Occipital lobe (tissue), 2 donors: ENCODE results near the gene FOXA1. TPM values are rescaled to one million over a fixed set of nuclear protein-coding genes. Genes with fewer than 3 reads are reported as not detected.

ENCODE experiments used
- DNase-seq: peaks from one replicate; lab custom pipeline; 2025; lab: John Stamatoyannopoulos, UW
- total RNA-seq: library from RNA; depleted of rRNA; stranded (reverse); fragments of >200 nt; gene quantifications from one replicate; pipeline ENCODE4 v1.2.3, GENCODE V29; 2014

The FOXA1 gene
- total RNA-seq, result not detected

DNA sequence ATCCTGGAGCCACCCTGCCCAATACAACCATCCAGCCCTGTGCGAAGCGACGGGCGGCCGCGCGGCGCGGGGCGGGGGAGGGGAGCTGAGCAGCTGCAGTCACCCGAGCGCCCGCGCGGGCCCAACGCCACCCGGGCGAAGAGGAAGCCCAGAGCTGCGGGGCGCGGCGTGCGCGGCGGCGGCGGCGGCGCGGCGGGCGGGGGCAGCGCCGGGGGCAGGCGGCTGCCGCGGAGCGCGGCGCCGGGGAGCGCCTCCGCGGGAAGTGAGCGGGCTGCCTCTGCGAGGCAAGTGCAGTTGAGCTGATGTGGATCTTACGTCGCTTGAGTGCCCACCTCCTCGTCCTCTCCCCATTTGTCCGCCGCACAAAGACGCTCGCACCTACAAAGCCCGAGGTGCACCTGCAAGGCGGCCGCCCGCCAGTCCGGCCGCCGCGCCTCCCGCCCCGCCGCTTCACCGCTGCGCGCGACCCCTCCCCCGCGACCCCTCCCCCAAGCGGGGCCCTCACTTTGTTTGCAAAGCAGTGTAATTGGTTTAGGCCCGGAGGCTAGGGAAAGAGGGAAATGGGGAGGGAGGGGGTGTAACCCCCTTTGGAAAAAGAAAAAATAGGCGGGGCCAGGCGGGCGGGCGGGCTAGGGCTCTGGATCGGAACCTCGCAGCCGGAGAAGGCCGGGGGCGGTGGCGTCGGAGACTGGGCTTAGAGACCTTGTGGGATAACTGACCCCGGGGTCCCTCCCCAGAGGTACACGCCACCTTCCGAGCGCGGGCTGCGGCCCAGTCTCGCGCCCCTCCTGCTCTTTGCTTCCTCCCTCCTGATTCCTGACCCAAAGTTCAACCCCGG is at the start of gene FOXA1, which contains the start of gene TTC6:
TSS of gene FOXA1 (minus strand) at position 279 of the 838 bp plus-strand sequence. CDS start at position 2, 277 bp downstream.
TSS of gene TTC6 (plus strand) at position 659 of the 838 bp plus-strand sequence. CDS start 26,436 bp downstream, outside the sequence.
- no peak for DNase-seq

DNA sequence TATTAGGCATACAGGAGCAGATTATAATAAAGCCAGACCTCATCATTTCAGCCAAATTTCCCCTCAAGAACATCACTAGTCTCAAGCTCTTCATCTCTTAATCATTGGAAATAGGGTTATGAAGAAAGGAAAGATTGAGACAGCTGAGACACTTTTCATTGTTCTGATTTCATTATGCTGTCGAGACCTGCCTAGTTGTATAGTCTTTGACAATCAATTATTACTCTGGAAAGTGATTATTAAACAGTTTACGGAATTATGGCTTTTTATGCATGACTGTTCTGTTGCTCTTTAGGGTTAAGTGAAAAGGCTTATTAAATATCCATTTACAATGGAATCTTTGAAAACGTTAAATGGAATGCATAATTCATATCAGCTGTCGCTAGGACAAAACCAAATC is 48.7 kb upstream of the FOXA1 start:
- DNase-seq, result no peak

DNA sequence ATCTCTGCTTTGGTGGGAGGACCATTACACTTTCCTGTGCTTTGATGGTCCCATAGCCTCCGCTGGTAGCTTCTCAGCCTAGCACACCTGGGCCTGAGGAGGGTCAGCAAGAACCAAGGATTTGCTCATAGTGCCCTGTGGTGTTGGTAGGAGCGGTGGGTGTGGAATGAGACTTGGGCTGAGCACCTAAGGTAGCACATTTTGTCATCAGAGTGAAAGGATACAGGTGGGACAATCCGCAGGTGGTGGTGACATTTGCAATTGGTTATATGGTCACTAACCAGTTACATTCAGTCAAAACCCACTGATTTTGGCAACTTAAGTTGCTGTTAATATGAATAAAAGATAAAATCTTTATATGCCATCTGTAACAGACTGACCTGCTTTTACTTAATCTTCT is 47.1 kb upstream of the FOXA1 start:
- DNase-seq, result no peak

DNA sequence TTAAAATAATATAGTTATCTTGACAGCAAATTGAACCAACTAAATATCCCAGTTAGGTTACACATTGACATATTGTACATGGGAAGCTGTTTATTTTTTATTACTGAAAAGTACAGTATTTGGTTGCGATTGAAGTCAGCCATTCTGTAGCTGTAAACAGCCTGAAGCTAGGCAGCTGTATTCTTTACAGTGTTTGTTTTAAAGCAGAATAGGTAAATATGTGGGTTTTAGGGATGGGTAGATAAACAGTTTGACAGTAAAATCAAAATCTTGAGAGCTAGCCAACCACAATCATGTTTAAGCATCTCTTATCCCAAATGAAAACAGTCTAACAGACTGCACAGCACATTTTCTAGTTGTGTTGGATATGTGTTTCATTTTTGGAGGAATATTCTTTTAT is 46.1 kb upstream of the FOXA1 start:
- no peak for DNase-seq

DNA sequence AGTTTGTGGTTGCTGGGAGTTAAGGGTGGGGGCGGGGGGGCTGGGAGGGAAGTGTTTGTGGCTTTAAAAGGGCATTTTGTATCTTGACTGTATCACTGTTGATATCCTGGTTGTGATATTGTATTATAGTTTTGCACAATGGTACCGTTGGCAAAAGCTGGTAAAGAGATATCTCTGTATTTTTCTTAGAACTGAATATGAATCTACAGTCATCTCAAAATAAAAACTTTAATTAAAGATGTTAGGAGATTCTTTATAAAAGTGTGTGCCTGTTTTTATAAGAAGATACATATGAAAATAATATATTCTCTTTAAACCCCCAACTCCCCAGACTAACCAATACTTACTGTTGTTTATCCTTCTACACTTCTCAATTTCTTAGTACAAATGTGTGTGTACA is 43.5 kb upstream of the FOXA1 start:
- no peak for DNase-seq

DNA sequence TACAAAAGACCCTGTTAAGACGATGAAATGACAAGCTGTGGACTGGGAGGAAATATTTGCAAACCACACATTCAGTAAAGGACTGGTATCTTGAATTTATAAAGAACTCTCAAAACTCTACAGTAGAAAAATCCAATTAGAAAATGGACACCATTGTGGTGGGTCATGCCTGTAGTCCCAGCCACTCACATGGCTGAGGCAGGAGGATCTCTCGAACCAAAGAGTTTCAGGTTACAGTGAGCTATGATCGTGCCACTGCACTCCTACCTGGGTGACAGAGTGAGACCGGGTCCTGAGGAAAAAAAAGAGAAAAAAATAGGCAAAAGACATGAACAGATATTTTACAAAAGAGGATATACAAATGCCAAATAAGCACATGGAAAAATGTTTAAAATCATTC is 42.3 kb upstream of the FOXA1 start:
- DNase-seq, result no peak

DNA sequence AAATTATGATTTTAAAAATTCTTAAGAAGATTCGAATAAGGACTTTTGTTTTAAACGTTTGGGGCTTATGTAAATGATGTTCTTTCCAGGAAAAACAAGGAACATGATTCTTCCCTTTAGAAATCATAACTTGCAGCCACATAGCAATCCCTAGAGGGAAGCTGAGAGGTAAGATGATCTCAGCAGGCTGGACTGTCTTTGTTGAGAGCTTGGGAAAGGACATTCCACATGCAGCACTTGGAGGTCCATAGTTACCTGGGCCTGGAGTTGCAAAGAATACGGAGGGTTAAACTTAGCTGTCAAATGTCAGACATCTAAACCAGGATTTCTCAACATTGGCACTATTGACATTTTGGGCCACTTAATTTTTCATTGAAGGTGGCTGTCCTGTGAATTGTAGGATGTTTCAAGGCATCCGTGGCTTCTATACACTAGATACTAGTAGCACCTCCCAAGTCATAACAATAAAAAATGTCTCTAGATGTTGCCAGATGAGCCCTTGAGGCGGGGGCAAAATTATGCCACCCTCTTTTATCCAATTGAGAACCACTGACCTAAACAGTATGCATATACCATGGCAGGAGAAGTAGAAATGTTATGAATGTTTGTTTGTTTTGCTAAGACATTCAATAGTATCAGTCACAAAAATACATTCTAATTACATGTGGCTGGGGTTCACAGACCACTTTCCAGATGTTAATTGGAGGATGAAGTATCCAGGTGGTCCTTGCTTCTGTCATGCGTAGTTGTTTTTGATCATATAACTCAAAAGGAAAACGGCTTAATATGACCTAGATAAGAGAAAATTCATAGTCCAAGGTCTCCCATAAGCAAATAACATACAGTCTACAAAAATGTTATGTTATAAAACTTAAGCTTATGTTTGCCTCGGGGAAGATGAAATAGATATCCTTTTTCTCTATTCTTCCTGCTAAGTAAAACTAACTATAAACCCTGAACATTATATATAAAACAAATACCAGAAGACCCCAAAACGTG is 30.8 kb upstream of the FOXA1 start:
- DNase-seq, result no peak

DNA sequence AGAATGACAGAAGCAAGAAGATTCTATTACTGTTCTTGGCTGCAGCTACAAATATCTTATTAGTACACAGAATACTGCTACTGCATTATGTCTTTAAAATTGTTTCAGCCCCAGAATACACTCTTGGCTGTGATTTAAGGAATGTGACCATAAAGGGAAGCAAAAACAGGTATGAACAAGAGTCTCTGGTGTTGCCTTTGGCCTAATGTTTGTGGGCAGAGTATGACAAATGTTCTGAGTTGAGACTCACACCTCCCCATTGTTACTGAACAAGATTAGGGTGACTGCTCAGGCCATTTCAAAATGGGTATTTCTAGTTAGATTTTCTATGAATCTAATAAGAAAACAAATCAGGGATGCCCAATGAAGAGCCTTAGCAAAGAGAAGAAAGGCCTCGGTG is 28.9 kb upstream of the FOXA1 start:
- DNase-seq, result no peak

DNA sequence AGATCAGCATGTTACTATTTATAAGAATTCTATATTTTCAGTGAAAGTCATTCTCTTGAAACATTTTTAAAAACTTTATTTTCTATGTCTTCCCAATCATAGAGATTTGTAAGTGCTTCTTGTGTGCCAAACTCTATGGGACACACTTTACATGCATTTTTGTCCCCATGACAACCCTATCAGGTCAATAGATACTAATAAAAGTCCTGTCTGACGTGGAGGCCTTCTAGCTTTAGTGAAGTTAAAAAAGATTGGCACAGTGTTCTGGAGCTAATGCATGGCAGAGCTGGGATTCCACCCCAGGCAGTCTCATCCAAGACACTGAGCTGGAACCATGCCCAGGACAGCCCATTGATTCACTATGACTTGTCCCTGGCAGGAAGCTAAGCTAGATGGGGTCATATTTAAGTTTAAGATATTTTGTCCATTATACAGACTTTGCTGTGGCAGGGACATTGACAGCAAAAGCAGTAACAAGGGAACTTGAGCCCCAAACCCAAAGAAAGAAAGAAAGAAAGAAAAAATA is 28.4 kb upstream of the FOXA1 start:
- DNase-seq, result no peak

DNA sequence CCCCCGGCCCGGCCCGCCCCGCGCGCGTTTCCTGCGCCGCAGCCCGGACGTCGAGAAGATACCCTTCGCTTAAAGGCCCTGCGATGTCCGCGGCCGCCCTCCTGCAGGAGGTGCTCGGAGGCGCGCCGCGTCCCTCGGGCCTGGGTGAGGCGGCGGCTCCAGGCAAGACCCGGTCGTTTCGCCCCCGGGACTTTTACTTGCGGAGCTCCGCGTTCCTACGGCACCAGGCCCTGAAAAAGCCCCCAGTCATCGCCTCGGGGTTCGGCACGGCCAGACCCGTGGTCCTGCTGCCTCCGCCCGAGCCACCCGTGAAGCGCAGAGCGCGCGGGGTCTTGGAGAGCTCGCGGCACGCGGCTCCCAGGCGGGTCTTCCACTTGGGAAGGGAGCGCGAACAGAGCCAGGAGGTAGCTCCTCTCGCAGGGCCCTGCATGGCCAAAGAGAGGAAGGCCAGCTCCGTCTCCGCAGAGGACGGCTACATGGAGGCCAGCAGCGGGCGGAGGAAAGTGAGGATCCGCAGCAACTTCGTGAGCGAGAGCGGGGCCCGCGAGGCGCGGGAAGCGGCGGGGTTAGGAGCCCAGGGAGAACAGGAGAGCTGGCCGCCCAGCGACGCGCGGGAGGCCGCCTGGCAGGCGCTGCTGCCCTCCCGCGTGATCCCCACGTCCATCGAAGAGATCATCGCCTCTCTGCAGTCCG is 27.3 kb upstream of the FOXA1 start:
- no peak for DNase-seq

DNA sequence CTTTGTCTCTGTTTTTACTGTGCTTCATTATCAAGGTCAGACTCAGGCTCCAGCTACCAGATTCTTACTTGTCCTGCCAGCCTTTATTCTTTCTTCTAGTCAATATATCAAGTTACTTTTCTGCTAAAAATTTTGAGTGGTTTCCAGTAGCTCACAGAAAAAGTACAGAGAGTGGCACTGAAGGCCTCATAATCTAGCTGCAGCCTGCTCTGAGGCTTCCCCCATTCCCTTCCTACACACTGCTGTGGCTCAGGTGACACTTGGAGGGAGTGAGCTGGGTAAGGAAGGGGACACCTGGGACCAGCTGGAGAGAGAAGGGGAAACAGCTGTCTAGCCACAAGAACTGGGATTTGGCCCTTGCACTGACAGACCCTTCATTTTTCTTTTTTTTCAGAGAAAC is 25.8 kb upstream of the FOXA1 start:
- no peak for DNase-seq

DNA sequence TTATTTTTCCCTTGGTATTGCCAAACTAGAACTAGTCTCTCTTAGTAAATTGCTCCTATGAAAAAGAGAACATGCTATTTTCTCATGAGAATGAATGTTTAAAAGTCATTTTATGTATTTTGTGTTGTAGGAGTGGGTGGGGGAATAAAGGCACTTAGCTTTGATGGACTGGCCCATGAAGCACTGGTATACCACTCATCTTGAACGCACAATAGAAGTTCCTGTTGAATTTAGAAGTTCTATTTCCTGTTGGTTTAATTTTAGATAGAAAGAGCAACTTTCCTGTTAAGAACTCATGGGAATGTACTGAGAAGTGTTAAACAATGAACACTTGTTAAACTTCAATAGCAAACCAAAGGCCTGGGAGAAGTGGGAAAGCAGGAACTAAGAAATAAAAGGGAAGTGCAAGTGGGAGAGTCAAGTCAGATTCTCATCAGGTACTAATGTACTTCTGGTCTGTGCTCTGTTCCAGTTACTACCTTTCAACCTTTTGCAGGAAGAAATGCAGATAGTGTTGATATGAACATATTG is 23.5 kb upstream of the FOXA1 start:
- no peak for DNase-seq

DNA sequence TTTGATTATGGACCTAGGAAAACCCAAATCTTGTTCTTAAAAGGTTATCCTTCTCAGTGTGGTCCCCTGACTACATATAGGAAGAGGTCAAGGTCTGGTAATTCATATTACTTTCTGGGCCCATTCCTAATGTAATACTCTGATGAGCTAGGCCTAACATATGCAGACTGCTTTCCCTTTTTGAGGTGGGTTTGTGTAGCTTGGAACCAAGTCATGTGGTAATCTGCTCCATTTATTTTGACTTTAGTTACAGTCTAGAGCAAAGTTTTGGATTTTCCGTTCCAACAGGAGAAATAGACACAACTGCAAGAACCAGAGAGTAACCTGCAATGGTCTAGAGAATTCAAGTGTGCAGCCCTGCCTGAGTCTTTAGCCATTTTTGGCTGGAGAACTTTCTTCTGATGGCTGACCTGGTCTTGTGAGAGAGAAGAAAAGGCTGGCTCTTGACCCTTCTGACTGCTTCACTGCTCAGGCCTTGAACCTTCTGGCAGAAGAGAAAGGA is 22.9 kb upstream of the FOXA1 start:
- DNase-seq, result no peak

DNA sequence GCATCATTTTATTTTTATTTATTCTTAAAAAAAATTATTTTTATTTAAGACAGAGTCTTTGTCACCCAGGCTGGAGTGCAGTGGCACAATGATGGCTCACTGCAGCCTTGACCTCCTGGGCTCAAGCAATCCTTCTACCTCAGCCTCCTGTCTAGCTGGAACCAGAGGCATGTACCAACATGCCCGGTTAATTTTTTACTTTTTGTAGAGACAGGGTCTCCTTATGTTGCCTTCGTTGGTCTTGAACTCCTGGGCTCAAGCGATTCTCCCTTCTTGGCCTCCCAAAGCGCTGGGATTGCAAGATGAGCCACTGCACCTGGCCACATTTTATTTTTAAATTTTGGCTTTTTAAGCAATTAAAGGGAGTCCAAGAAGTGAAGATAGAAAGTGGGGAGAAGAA is 21.8 kb upstream of the FOXA1 start:
- DNase-seq, result no peak

DNA sequence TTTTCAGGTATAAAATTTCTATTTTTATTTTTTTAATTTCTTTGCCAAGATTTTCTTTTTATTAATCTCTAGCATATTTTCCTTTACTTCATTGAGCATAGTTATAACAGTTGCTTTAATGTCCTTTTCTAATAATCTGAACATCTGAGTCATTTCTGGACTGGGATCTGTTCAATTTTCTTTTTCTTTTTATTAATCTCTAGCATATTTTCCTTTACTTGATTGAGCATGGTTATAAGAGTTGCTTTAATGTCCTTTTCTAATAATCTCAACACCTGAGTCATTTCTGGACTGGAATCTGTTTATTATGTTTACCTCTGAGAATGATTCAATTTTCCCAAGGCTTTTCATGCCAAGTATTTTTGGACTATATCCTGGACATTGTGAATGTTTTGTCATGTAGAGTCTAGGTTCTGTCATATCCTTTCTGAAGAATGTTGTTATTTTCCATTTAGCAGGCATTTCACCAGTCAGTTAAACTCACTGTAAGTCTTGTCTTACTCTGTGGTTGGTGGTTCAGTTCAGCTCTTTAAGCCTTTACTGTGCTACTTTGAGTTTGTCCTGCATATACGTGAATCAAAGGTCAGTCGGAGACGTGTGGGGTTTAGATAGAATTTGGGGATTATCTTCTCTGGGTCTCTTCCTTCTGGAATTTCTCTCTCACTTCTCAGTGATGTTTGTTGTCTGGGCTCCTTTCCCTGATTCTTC is 20.7 kb upstream of the FOXA1 start:
- DNase-seq, result no peak

DNA sequence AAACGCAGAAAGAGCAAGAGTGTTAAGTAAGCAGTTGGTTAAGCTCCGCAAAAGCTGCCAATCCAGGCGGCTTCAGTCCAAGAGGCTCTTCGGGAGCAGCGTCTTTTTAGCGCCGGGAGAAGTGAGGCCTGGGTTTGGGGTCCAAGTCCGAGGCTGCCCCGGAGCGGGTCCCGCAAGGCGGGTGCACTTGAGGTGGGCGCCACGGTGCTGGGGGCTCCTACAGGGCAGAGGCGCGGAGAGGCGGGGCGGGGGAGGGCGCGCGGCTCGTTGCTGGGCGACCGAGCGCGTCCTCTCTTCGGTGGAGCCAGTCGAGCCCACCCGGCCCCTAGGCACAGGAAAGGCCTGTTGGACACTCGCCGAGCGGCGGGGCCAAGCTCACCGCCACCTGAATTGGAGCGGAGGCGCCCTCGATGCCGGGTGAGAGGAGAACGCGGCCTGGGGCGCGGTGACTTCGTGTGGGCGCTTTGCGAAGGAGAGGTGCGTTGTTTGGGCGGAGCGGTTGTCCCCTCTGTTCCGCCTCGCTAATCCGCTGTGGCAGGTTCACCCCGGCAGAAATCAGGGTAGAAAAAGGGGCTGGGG is 16.0 kb upstream of the FOXA1 start:
- DNase-seq, result no peak

DNA sequence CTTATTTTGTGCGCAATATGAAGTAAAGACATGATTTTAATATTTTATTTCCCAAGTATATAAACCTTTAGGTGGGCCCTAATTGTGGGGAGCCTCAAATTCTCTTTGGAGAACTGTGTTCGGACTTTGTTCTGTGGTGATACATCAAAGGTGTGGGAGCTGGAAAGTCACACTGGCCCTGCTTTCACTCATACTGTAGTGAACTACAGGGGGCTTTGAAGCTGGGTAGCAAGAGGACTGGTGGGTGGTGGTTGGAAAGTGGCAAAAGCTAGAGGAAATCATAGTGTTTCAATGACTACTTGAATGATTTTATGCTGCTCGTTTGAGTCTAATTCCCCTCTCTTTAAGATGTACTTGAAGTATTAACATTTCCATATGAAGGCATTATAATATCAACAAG is 13.6 kb upstream of the FOXA1 start:
- no peak for DNase-seq

DNA sequence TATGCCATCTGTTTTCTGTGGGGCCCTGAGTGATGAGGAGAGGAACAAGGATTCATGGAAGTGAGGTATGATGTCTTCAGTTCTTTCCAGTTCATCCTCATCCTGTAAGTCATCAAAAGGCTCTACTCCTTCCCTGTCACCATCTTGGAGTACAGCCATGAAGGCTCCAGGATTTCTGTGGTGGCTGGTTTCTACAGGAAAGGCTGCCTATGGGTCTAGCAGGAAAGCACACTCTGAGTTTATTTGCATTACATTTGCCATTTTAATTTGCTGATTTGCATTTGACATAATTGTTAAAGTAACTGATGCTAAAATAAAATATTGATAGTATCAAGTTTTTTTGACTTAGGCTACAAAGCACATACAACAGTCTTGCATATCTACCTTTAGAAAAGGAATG is 11.6 kb upstream of the FOXA1 start:
- DNase-seq, result no peak

DNA sequence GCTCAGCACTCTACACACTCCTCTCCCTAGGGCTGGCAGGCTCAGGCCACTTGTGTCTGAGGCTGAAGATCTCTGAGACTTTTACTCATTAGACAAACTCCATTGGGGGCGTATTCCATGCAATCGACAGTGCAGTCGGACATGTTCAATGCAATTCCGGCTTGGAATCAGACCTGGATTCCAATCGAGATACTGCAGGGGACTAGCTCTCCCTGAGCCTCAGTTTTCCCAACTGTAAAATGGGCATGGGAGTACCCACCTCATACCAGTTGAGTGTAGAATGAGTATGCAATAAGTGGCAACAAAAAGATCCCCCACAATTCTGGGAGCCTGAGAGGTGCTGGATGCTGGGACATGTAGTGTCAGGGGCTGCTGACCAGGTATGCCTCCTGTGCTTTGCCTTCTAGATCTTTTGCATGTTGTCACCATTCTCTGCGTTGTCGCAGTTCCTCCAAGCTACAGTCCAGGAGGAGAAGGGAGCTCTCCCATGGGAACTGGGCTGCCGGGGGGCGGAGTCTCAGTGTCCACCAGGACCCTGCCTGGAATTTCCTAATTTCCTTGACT is 8.7 kb upstream of the FOXA1 start:
- no peak for DNase-seq
